ENCODE measurements around the gene HTR4.
A peak's percentile ranks its signal among the peaks of the same experiment; 100 is the strongest.
"Not testable (repeated sequence)": the region's sequence is repeated elsewhere in the genome, so short reads cannot be mapped to it uniquely, and the experiment has no call there.

HTR4 gene

DNA sequence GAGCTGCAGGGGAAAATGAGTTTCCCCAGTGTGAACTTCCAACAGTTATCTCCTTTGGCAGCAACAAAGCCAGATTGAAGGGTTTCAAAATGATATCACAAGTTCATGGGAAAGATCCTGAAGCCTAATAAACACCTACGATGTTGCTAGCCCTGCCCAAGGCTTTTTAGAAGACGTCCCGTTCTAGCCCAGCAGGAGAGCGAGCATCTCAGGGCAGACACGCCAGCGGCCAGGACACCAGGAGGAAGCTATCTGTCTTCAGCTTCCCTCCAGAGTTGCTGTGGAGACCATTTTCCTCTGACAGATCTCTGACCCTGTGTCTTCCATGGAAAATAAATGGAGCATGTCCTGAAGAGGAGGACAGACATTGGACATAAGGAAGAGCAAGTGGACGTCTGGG, 172.1 kb downstream of the HTR4 start:
- DNase-seq (ENCODE audit: low read depth in 3 of 3) = no peak

DNA sequence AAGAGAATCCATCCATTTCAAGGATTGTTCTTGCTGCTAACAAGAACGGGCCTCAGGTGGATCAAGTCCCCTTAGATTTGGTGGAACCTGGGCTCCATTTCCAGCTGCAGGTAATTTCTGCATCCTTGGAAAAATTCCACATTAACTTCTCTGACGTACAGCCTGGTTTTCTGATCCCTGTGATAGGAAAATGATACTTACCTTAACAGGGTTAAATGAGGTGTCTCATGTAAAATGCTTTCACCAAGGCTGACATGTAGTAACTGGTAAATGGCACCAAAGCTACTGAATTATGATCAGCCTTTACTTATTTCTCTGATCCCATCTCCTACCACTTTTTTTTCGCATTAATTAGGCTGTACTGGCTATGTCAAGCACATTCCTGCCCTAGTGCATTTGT, 176.9 kb downstream of the HTR4 start:
- DNase-seq (ENCODE audit: low read depth in 3 of 3) = no peak

DNA sequence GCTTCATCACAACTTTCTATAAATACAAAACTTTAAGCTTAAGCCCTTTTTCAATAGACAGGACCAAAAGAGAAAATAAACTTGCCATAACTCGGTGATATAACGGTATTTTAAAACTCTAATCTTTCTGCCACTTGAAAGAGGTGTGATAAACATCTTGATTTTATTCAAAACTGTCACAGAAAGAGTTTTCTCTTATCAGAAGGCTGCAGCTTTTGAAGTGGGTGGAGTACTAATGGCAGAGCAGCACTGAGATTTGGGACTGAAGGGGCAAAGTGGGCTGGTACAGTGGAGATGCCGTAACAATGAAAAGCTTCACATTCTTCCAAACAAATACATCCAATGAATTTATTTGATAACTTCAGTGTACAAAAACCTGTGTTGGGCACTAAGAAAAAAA, 178.0 kb downstream of the HTR4 start:
- no peak for DNase-seq (ENCODE audit: low read depth in 3 of 3)

DNA sequence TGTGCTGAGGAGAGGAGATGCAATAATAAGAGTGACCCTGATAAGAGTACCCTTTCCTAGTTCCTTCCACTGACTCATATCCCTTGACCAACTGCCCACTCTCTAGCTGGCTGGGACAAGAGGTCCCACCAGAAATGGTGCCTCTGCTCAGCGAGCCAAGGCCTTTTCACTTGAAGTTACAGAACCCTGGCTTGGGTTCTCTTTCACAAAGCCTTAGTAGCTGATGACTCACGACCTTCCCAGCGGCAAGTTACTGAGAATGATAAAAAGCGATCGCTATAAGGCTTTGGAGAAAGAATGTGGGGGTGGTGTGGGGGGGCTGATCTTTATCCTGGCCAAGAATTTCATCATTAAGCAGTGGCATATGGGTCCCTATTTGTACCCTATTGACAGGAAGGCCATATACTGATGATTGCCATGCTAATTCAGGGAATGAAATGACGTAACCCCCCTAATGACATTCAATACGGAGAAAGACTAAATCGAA, 180.3 kb downstream of the HTR4 start:
- DNase-seq (ENCODE audit: low read depth in 3 of 3) = no peak

DNA sequence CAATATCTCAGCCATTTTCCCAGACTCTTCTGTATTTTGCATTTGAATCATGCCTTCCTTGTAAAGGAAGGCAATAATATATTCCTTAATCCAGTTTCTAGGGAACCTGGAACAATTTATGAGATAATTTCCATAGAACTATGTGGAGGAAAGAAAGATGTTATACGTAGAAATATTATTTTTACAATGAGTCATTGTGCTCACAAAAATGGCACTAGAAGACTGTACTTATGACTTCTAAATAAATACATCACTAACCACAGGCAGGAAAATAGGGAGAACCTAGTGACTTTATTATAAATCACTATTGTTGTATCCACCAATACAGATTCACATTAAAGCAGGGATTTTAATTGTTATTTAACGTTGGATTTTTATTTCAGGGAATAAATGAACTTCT, 182.9 kb downstream of the HTR4 start:
- DNase-seq (ENCODE audit: low read depth in 3 of 3) = no peak

DNA sequence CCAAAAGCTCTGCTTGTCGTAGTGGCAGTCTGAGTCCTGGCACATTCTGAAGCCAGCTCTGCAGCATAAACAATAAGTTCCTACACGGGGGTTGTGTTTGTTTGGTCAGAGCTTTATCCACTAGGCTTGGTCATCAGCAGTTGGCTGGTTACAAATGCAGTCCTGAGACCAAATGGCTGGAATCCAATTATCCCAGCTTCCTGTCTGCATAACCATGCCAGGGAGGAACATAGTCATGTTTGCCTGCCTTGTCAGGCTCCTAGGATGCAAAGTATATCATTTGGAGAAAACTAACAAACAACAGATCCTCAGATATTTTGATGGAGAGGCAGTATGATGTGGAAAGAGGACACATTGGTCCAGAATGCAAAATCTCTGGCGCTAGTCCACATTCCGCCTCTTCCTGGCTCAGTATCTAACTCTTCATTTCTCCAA, 184.8 kb downstream of the HTR4 start:
- no peak for DNase-seq (ENCODE audit: low read depth in 3 of 3)

DNA sequence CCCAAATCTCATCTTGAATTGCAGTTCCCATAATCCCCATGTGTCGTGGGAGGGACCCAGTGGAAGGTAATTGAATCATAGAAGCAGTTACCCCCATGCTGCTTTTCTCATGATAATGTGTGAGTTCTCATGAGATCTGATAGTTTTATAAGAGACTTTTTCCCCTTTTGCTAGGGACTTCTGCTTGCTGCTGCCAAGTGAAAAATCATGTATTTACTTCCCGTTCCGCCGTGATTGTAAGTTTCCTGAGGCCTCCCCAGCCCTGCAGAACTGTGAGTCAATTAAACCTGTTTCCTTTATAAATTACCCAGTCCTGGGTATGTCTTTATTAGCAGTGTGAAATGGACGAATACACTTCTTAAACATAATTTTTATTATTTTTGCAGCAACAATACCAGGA, 185.6 kb downstream of the HTR4 start:
- DNase-seq (ENCODE audit: low read depth in 3 of 3) = not testable (repeated sequence)

DNA sequence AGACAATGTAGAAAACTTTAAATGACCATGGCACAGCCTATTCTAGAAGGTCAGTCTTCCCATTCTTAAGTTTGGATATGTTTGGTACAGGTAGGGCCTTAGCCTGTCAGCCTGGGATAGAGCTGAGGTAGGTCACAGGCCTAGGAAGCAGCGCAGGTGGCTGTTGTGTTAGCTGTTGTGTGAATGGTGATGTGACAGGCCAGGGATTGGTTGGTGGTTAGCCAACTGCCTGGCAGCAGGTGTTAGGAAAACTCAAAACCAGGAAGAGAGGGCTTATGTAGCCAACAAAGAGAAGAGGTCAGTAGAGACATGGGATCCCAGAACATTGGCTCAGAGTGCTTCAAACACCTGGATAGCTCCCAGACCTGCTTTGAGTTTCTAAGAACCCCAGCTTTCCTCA, 186.4 kb downstream of the HTR4 start:
- DNase-seq (ENCODE audit: low read depth in 3 of 3) = no peak

DNA sequence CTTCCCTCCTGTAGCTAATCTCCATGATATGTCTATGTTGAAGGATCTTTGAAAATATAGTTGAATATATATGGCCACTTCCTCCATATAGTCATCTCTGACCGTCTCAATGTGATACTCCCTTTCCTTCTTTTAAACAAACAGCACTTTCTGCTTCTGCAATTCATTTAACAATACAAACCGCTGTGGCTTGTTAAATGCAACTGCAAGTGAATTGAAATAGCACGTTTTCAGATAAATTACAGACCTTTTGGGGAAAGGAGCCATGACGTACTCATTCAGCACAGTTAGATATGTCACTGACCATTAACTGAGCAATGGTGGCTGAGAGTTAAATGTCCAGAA, 188.1 kb downstream of the HTR4 start:
- no peak for DNase-seq (ENCODE audit: low read depth in 3 of 3)

DNA sequence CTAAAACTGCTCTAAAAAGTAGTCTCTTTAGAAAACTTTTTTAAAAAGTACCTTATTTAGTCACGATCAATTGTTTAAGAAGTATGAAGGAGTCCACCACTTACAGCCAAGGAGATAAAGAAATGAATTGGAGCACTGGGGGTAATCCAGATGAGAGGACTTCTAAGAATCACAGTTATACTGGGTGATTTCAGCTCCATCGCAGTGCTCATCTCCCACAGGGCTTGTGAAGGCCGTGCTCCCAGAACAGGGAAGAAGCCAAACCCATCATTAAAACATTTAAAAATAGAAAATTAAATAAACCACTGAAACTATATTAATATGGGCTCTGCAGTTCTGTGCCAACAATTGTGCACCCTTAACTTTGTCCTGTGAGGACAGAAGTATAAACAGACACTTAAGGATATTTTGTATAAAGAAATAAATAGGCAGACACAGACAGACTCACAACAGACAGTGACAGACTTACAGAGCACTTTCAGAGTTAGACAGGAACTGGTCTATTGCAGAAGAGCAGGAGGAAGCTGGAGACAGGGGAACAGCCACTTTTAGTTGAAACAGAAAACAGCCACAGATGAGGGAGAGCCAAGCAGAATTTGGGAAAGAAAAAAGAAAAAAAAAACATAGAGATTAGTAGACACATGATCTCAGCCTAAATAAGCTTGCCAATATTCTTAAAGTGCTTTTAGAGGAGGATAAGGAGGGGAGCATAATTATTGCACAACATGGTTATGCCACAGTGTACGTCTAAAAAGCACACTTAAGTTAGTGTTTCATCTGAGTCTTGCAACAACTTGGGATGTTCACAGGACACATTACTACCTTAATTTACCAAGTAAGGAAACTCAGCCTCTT, 188.7 kb downstream of the HTR4 start:
- DNase-seq (ENCODE audit: low read depth in 3 of 3) = no peak

DNA sequence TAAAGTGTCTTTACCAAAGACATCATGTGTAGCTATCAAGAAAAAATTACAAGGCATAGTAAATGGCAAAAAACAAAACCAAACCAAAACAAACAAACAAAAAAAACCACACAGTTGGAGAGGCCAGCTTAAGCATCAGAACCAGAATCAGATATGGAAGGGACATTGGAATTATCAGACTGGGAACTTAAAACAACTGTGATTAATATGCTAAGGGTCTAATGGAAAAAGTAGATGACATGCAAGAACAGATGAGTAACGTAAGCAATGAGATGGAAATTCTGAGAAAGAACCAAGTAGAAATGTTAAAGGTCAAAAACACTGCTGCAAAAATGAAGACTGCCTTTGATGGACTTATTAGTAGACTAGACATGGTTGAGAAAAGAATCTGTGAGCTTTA, 194.7 kb downstream of the HTR4 start:
- DNase-seq (ENCODE audit: low read depth in 3 of 3) = no peak

DNA sequence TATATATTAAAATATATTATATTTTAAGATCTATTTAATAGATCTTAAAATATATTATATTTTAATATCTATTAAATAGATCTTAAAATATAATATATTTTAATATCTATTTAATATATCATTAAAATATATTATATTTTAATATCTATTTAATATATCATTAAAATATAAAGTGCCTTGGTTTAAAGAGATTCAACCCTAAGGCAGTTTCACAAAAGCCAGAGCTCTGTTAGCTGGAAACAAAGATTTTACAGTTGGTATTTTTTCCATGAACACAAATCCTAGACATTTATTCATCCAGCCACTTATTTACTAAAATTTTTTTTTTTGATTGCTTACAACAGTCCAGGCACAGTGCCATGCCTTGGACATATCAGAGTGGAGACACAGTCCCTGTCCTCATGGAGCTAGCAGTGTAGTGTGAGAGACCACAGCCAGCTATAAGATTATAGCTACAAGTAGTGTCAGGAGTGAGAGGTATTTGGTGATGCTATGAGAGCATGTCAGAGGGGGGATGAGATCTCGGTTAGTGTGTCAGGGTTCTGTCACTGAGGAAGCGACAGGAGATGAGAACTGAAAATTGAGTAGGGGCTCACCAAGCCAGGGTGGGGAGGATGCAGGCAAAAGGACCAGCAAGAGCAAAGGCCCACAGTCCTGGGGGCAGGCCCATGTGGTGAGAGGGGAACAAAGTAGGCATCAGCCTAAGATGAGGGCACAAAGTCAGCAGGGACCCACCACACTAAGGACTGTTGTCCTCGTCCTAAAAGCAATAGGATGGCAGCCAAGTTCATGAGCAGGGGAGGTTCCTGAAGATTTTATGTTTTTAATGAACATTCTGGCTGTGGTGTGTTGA, 196.1 kb downstream of the HTR4 start:
- no peak for DNase-seq (ENCODE audit: low read depth in 3 of 3)

DNA sequence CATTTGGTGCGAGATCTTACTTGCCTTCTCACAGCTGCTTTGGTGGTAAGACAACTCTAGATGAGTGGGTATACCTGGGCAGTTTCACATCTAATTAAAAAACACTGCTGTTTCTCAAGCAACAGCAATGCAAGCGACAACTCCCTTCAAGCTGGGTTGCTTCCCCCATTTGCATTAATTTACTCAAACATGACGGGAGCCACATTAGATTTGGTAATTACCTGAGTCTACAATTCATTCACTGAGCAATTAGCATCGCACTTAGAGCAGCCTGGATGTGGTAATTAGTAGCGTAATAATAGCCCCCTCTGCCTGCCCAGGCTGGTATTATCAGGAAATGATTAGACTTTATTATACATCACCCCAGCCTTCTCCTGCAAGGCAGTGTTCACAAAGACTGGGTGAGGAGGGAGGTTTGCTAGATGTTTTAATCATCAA, 197.1 kb downstream of the HTR4 start:
- DNase-seq (ENCODE audit: low read depth in 3 of 3) = no peak

DNA sequence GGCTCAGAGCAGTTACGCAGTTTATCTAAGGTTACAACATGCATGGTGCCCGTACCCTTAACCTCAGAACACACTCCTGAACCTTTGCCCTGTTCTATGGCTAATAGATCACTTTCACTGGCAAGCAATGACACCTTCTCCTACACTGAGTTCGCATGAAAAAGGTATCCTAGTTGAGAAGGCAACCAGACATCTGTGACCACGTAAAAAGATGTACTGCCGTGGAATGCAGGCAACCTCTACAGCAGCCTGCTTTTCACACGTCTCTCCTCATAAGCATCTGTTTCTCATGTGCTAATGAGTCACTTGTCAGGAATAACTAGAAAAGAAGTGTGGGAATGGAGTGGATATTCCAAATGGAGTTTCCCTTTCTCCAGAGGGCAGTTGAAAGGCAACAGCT, 199.1 kb downstream of the HTR4 start:
- DNase-seq (ENCODE audit: low read depth in 3 of 3) = no peak

DNA sequence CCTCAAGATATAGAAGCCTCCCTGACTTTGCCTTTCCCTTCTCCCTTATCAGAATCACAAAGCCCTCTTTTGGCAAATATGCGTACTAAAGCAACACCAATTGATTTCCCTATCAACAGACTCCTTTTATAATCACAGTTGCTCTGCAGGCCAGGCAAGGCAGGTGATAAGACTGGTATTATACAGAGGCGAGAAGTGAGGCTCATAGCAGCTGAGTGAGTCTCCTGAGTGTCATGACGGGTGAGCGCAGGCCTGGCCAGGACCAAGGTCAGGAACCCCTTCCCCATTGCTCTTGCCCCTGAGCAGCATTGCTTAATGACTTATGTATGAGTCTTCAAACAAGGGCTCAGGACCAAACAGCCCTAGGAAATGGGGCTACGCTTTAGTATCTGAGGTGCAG, 199.8 kb downstream of the HTR4 start:
- no peak for DNase-seq (ENCODE audit: low read depth in 3 of 3)

DNA sequence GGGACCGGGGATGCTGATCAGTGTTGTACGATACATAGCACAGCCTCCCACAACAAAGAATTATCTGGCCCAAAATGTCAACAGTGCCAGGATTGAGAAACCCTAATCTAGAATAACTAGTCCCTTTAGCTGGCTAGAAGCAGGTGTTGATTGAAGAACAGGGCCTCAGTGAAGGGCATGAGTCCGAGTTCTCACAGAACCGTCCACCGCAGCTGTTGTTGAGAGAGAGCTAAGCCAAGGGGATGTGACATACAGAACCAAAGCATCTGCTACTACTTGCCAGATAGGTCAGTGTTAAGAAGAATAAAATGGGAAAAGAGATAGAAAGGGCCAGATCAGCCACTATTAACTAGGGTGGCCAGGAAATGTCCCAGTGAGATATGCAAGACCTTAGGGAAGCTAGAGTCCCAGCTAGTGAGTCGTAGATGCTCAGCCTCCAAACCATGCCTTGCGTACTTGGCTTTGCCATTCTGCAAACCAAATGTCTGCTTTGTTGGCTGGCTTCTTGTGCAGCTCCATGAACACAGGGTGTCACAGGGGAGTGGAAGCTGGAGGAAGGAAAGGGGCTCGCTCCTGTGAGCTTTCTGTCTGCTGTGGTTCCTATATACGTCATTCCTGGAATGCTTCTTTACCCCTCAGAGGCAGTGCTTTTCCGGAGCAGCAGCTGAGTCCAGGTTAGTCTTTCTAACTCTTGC, 201.7 kb downstream of the HTR4 start:
- no peak for DNase-seq (ENCODE audit: low read depth in 3 of 3)

DNA sequence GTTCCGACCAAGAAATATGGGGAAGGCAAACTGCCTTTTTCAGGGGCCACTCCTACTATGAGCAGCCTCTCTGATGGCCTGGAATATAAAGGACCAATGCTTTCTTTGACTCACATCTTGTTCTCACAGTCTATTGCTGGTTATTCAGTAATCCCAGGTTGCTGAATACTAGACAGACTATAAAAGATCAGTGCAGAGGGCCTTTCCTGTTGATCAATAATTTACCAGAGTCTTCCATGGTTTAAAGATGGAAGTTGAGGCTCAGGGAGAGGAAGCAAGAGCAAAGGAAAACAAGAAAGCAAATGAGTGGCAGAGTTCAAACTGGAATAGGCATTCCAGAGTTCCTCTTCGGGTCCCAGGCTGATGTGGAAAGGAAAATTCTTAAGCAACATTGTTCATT, 207.7 kb downstream of the HTR4 start:
- no peak for DNase-seq (ENCODE audit: low read depth in 3 of 3)

DNA sequence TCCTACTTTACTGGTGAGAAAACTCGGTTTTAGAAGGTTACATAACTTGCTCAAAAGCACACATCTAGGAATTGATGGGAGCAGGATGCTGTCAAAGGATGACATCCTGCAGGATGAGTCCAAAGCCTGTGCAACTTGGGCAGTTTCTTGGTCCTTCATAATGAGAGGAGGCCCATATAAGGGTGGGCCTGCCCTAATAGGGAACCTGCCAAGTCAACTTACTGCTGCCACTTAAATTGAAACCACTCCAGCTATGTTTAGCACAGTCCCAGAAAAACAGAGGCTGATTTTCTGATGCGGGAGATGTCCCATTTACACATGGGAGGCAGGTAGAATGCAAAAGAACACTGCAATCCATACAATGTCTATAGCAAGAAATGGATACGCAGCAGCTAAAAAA, 208.7 kb downstream of the HTR4 start:
- DNase-seq (ENCODE audit: low read depth in 3 of 3) = no peak

DNA sequence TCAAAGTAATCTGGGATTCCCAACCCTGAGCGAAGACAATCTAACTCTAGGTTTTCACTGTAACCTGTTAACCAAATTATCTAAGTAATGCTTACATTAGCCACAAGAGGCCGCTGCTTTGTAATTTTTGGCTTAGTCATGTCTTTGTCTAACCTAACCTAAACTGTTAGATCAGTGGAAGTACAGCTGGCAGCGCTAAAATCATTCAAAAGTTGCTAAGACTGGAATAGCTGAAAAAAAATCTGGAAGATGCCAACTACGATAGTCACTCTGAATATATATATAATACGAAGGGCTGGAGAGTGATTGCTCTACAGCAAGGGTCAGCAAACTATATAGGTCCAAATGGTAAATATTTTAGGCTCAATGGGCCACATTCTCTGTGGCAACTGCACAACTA, 210.3 kb downstream of the HTR4 start:
- DNase-seq (ENCODE audit: low read depth in 3 of 3) = peak in 2 of 3 donors; percentile 25 to 37

DNA sequence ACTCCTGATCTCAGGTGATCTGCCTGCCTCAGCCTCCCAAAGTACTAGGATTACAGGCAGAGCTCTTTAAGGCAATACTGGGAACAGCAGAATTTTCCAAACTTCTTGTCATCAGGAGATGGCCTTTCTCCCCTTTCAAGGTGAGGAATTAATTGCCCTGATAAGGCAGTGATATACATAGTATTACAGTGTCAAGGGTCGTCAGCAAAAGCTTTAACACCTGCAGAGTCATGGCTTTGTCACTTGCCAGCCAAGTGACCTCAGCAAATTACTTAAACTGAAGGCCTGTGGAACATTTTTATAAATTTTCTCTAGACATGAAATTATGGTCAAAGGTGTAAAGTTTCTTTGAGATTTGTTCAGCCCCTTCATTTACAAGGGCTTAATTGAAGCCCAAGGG, 211.1 kb downstream of the HTR4 start:
- DNase-seq (ENCODE audit: low read depth in 3 of 3) = no peak

DNA sequence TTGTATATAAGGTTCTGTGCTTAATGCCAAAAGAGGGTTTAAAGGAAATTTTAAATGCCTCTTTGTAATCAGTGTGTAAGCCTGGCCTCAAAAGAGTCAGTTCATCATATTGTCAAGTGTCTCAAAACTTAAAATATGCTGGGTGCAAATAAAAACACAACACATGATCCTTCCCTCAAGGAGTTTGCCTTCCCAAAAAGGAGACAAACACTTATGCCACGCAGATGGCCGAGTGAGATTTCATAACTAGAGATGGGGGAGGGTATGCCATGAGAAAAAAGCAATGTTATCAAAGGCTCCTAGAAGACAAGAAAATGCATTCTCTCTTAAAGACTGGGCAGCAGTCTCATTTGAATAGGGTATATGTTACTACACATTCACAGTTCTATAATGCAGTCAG, 215.4 kb downstream of the HTR4 start:
- no peak for DNase-seq (ENCODE audit: low read depth in 3 of 3)

DNA sequence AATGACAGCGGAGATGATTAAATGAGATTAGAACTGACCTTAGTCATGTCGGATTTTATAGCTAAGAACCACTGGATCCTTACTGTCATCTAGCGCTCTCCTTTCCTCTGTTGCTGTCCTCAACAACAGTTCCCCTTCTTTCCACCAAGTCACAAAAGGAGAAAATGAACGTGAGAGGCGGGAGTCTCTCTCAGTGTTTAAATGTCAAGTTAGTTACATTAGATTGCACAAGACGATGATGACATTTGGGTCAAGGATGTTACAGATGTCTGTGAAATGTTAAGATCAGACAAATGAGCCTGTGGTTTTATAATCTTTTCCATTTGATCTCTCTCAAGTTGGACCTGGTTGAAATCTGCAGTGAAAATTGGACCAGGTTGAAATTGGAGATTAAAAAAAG, 217.1 kb downstream of the HTR4 start:
- no peak for DNase-seq (ENCODE audit: low read depth in 3 of 3)

Data from stimulated activated CD4-positive, alpha-beta T cell treated with anti-CD3 and anti-CD28 coated beads, TNF-alpha, amount 100 ng/mL, for 48 hours (primary cell).